HG03135 (cell line): ENCODE measurements around the gene STAM2.
"Not testable (repeated sequence)": the region's sequence is repeated elsewhere in the genome, so short reads cannot be mapped to it uniquely, and the experiment has no call there.

Experiments used
- ATAC-seq: cut with Tn5 transposase; IDR thresholded peaks from one replicate; pipeline ENCODE4 v1.9.1; 2021; ENCODE audit warnings: mild to moderate bottlenecking, moderate library complexity; ENCODE audit not compliant: unreplicated experiment

Gene STAM2

DNA sequence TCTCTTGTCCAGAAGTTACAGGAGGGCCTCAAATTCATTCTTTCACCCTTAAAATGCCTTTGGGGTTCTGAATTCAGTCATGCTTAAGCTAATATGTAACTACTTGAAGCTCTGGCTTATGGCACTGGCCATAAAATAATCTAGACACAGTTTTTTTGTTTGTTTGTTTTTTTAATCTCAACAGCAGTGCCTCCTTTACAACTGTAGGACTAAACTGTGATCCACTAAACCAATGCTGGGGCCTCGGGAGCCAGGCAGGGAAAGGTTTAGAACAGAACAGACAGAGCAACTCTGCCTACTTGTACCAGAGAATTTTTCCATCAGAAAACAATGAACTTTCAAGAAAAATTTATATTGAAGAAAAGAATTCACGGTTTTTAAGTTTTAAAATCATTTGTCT lies 1.7 kb downstream of the STAM2 start:
- no peak for ATAC-seq

DNA sequence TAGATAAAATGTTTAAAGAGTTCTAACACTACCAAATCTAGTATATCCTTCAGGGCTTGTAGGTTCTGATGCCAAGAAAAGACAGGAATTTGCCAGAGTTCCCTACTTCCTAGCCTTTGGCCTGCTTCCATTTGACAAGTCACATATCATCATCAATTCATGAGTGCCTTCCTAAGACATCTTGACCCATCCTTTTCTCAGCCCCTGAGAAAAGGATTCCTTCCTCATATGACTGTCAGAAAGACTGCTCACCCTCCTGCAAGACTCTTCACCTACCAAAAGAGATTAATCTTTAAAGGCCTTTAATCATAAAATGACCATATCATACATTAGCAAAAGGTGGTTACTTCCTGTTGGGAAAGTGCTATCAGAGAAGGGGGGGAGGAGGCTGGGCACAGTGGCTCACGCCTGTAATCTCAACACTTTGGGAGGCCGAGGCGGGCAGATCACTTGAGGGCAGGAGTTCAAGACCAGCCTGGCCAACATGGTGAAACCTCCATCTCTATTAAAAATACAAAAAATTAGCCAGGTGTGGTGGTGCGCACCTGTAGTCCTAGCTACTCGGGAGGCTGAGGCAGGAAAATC lies 3.3 kb downstream of the STAM2 start:
- ATAC-seq = not testable (repeated sequence)

DNA sequence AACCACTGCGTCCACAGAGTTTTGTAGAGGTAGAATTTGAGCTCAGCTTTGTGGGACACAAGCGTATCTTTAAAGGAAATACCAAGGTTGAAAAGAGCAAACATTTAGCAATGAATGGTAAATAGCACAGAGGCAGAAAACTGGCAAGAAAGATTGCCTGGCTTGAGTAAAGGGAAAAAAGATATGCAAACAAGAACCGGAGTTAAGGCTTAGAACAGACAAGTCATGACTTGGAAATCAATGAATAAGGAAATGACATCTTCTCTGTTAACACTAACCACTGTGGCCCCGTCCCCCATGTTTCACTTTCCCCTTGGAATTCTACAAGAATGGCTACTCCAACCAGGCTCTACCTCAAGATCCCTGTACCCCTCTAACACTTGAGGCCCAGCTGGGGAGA lies 3.8 kb downstream of the STAM2 start:
- no peak for ATAC-seq

DNA sequence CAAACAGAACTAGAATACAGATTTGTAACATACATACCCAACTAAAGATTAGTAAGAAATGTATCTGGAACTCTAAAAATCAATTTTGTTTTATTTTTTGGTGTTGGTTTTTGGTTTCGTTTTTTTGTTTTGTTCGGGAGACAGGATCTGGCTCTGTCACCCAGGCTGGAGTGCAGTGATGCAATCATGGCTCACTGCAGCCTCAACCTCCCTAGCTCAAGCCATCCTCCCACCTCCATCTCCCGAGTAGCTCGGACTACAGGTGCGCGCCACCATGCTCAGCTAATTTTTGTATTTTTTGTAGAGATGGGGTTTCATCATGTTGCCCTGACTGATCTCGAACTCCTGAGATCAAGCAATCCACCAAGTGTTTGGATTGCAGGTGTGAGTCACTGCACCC lies 6.4 kb downstream of the STAM2 start:
- not testable (repeated sequence) for ATAC-seq

DNA sequence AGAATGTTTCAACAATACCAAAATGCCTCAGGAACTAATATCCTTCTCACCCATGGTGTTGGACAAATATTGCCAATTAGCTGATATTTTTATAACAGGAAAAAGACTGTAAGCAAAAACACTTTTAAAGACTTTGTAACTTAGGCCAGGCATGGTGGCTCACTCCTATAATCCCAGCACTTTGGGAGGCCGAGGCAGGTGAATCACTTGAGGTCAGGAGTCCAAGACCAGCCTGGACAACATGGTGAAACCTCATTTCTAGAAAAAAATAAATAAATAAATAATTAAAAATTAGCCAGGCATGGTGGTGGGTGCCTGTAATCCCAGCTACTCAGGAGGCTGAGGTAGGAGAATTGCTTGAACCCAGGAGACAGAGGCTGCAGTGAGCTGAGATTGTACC lies 8.1 kb downstream of the STAM2 start:
- ATAC-seq = not testable (repeated sequence)

DNA sequence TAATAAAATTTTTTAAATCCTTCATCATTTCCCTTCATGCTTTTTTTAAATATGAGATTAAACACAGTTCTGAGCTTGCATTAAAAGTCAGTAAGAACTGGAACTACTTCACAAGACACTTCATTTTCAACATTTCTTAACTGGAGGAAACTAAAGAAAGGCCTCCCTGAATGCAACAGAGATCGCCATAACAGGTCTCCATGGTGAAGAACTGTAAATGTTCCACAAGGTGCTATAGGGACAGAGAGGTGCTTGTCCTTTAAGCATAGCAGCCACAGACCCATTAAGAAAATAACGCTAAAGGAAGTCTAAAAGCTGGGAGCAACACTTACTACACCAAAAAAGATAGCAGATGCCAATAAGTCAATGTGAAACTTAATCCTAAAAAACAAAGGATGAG lies 8.5 kb downstream of the STAM2 start:
- peak; percentile 59 for ATAC-seq

DNA sequence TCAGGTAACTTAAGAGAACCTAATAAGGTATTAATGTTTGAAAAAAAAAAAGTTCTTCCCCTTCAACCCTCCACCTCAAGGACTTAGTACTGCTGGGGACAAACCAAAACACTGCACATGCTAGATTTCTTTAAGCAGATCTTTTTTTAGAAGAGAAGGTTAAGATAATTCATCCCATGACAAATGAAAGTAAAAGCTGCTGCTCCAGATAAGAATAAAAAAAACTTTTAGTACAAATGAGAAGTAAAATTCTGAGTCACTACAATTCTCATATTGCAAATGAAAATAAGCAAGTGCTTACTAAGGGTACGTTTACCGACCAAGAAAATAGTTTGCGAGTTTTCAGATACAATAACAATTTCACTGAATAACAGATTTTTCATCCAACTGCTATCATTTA lies 8.9 kb downstream of the STAM2 start:
- peak; percentile 65 for ATAC-seq

DNA sequence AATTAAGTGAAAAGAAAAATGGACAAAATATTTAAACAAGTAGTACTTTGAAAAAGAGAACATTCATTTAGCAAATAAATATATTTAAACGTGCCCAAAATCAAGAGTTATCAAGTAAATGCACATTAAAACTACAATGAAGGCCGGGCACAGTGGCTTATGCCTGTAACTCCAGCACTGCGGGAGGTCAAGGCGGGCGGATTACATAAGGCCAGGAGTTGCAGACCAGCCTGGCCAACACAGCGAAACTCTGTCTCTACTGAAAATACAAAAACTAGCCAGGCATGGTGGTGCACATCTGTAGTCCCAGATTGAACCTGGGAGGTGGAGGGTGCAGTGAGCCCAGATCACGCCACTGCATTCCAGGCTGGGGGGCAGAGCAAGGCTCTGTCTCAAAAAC lies 9.8 kb downstream of the STAM2 start:
- ATAC-seq = no peak

DNA sequence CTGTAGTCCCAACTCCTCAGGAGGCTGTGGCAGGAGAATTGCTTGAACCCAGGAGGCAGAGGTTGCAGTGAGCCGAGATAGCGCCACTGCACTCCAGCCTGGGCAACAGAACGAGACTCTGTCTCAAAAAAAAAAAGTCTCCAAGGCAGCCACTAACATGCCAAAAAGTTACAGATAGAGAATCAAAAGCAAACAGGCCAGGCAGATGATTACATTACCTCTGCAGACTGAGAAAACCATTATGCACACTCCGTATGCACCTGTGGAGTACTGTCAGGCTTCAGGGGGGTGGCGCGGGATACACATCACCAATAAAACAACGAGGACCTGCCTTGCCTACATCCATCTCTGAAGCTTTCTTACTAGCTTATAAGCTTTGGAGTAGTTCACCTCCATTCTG lies 10.3 kb downstream of the STAM2 start:
- ATAC-seq = no peak

DNA sequence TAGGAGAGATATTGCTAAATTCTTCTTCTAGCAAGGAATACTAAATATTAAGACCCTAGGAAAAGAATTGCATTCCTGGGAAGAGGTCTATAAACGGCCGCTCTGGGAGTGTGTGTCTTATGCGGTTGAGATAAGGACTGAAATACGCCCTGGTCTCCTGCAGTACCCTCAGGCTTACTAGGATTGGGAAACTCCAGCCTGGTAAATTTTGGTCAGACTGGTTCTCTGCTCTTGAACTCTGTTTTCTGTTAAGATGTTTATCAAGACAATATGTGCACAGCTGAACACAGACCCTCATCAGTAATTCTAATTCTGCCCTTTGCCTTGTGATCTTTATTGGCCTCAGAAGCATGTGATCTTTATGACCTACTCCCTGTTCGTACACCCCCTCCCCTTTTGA lies 11.9 kb downstream of the STAM2 start:
- not testable (repeated sequence) for ATAC-seq

DNA sequence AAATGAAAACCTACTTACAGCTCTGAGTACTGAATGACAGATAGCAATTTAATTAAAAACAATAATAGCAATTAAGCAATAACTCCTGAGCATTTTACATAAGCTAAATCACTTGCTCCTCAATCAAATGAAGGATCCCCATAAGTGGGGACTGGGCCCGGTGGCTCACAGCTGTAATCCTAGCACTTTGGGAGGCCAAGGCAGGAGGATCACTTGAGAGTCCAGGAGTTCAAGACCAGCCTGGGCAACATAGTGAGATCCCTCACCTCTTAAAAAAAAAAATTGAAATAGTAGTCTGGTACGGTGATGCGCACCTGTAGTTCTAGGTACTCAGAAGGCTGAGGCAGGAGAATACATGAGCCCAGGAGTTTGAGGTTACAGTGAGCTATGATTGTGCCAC lies 13.4 kb downstream of the STAM2 start:
- no peak for ATAC-seq

DNA sequence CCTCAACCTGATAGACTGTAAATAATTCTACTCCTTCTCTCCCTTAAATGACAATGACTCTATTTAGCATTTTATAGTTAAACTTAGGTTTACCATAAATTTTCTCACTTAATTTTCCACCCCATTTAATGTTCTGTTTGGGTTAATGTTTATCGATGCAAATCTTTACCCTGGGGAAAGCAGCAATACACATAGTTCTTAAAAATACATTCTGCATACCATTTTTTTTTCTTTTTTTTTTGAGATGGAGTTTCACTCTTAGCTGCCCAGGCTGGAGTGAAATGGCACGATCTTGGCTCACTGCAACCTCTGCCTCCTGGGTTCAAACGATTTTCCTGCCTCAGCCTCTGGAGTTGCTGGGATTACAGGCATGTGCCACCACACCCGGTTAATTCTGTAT lies 14.0 kb downstream of the STAM2 start:
- no peak for ATAC-seq

DNA sequence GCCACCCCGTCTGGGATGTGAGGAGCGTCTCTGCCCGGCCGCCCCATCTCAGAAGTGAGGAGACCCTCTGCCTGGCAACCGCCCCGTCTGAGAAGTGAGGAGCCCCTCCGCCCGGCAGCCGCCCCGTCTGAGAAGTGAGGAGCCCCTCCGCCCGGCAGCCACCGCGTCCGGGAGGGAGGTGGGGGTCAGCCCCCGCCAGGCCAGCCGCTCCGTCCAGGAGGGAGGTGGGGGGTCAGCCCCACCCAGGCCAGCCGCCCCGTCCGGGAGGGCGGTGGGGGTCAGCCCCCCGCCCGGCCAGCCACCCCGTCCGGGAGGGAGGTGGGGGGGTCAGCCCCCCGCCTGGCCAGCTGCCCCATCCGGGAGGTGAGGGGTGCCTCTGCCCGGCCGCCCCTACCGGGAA lies 15.2 kb downstream of the STAM2 start:
- not testable (repeated sequence) for ATAC-seq

DNA sequence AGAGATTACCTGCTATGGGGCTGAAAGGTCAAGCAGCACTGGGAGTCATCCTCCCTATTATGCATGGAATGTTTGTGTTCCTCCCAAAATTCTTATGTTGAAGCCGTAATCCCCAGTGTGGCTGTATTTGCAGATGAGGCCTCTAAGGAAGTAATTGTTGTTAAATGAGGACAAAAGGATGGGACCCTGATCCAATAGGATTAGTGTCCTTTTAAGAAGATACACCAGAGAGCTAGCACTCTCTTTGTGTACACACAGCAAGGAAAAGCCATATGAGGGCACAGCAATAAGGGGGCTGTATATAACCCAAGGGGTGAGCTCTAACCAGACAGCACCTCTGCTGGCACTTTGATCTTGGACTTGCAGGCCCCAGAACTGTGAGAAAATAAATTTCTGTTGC lies 18.3 kb downstream of the STAM2 start:
- no peak for ATAC-seq

DNA sequence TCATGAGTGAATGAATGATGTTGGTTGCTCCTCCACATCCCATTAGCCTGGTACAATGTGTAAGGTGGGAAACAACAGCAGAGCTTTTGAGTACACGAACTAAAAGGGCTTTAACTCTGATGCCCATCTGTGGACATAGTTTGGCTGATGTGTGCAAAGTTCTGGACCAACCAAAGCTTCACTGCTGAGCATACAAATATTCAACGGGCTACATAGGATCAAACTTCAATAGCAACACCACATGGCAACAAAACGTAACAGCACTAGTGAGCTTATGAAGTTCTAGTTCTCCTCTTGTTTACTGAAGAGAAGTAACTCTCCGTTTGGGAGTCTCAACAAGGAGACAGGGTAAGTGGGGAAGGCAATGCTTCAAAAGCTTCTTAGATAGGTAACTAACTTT lies 20.4 kb downstream of the STAM2 start:
- no peak for ATAC-seq

DNA sequence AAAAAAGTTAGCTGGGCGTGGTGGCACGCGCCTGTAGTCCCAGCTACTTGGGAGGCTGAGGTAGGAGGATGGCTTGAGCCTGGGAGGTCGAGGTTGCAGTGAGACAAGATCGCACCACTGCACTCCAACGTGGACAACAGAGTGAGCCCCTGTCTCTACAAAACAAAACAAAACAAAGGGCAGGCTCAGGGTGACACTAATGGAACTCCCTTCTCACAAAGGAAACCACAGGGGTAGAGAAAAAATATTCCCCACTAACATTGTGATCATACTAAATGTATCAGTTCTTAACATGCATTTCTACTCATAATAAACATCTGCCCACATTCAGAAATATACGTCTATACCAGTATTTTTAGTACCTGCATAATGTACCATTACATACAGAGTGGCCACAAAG lies 21.1 kb downstream of the STAM2 start:
- ATAC-seq = no peak

DNA sequence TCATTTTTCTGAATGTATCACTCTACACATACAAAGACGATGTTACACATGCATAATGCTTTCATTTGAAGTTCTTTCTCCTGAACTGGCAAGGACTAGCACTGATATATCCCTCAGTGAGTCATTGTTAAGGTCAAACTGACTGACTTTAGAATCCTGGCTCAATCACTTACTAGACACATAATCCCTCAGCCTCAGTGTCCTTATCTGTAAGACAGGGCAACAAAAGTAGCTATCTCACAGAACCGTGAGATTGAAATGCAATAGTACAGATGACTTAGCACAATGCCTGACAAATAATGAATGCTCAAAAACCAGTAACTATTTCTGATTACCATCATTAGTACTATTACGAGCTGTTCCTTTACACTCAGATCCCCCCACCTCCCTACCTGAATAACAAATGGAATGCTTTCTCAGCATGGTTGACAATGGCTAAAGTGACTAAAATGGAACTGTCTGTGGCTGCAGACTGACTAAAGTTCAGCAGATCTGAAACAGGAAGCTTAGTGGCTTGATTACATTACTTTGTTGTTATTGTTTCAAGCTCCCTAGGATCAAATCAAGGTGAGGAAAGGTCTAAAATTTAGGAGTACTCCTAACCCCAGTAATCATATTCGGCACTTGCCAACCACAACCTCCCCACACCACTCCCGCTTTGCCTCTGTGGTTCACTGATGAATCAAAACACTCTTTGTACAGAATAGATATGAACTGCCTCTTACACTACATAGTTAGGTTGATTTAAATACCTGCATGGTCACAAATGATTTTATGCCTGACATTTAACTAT lies 40.9 kb downstream of the STAM2 start:
- ATAC-seq = peak; percentile 62

DNA sequence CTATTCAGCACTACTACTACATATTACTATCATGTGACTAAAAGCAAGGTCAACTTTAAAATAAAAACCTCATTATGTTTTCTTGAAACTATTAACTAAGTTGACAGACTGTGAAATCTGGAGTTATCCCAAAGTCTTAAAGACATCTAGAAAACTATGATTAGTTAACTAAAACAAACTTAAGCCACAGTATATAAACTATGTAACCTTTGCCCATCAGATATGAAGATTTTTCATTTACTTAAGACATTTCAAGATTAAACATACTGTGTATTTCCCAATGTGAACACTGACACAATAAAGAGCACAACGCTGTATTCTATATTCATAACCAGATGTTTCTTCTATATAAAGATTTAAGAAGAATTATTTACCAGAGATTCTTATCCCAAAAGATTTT lies 43.3 kb downstream of the STAM2 start:
- no peak for ATAC-seq

DNA sequence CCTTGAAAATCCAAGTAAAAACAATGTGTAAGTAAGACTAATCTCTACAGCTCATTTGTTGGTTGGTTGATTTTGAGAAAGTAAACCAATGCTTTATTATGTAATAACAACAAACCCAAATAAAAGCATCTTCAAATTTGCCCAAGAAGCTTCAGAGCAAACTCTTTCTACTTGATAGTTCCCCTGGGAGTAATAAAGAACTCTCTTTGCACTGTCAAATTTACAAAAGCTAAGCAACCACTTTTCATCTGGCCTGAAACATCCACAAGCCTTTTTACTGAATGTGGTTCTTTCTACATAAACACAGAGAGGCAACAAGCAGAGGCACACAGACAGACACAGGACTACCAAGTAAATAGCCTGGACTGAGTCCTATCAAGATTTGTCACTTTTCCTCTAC lies 47.9 kb downstream of the STAM2 start:
- ATAC-seq = no peak

DNA sequence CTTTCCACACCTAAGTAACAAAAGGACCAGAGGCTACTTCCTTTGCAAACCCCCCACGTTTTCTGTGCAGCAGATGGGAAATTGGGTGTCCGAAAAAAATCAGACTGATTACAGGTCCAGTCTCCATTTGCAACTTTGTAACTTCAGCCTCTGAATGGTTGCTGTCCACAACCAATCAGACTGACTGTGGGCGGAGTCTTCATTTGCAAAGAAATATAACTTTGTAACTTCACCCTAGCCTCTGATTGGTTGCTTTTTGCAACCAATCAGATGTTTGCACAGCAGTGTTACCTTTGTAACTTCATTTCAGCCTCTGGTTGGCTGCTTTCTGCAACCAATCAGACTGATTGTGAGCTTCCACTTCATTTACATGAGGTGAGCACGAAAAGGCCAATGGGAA lies 48.9 kb downstream of the STAM2 start:
- ATAC-seq = no peak

DNA sequence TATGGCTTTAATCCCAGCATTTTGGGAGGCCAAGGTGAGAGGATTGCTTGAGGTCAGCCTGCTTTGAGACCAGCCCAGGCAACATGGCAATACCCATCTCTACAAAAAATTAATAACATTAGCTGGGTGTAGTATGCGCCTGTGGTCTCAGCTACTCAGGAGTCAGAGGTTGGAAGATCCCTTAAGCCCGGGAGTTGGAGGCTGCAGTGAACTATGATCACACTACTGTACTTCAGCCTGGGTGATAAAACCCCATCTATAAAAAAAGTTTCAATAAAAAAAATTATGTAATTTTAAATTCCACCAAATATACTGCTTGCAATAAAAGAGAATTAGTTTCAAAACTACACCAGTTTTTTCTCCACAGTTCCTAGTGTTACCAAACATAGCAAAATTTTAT lies 53.4 kb downstream of the STAM2 start:
- ATAC-seq = no peak

DNA sequence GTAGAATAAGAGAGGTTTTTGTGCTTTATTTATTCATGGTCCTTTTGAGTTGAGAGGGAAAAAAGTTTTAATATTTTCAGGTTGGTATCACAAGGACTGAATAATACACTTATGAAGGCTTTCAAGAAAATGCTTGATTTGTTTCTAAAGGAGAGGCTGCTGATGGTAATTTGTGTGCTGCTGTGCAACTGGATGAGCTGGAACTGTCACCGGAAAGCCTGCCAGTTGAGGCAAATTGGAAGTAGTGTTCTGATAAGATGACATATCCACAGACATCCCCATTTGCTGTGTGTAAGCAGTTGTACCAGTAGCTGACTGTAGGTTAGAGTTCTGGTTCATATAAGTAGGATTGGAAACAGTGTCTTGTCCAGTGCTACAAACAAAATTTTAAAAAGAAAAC lies 55.1 kb downstream of the STAM2 start:
- no peak for ATAC-seq

DNA sequence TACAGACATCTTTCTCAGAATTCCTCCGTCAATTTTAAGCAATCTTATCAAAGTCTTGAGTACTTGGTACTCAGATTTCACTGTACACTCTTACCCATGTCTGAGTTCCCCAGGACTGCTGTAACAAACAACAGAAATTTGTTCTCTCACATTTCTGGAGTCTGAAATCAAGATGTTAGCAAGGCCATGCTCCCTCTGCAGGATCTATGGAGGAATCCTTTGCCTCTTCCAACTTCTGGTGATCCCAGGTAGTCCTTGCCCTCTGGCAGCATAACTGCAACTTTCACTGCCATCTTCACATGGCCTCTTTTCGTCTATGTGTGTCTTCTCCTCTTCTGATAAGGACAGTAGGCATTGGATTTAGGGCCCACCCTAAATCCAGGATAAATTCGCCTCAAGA lies 59.6 kb downstream of the STAM2 start:
- ATAC-seq = no peak
